Measurements from ENCODE around the gene ITPKC.

Gene ITPKC

DNA sequence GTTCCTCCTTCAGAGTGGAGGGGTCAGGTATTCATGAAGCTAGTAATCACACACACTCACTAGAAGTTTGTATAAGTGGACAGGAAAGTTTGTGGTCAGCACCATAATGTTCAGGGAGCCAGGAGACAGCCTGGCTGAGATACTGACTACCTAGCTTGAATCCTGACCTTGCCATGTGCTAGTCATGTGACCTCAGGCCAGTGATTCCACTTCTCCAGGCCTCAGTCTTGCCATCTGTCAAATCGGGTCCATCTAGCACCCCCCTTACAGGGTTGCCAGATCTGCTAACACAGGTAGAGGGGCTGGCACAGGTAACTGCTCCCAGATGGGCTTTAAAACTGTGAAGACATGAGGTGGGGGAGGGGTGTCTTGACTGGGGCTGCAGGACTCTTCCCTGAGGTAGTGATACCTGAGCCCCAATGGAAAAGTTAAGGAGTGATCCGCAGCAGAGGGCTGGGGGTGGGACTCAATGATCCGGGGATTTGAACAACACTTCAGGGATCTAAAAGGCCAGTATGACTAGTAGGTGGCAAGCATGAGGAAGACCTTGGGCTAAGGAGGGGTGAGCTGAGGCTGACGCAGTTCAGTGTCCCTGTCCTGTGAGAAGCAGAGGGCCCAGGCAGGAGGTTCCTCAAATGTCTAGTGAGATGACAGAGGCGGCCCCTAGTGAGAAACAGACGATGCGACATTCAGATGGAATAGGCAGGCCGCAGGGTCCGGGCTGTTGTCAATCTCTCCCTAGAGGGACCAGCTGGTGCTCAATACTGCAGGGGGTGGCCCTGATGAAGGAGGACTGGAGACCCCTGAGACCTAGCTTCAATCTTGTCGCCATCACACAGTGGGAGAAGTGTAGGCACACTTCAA is 24.8 kb downstream of the ITPKC start:
- Mint-ChIP-seq H3K9me3 (no peaks in the 10 kb centered on the region), H3K27ac (peak overlapping the region; percentile 97), H3K27me3 (ENCODE audit: low read depth, poor library complexity) (peaks cover 6% of the 10 kb centered on the region), H3K36me3 (ENCODE audit: low read depth) (peaks cover 13% of the 10 kb centered on the region), H3K4me3 (no peak overlapping the region), H3K4me1 (peaks cover 18% of the 10 kb centered on the region)
- TF ChIP-seq, protein P1, sequence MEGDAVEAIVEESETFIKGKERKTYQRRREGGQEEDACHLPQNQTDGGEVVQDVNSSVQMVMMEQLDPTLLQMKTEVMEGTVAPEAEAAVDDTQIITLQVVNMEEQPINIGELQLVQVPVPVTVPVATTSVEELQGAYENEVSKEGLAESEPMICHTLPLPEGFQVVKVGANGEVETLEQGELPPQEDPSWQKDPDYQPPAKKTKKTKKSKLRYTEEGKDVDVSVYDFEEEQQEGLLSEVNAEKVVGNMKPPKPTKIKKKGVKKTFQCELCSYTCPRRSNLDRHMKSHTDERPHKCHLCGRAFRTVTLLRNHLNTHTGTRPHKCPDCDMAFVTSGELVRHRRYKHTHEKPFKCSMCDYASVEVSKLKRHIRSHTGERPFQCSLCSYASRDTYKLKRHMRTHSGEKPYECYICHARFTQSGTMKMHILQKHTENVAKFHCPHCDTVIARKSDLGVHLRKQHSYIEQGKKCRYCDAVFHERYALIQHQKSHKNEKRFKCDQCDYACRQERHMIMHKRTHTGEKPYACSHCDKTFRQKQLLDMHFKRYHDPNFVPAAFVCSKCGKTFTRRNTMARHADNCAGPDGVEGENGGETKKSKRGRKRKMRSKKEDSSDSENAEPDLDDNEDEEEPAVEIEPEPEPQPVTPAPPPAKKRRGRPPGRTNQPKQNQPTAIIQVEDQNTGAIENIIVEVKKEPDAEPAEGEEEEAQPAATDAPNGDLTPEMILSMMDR (IDR thresholded peaks at IDR 0.05), result no peak
- no peak for DNase-seq

DNA sequence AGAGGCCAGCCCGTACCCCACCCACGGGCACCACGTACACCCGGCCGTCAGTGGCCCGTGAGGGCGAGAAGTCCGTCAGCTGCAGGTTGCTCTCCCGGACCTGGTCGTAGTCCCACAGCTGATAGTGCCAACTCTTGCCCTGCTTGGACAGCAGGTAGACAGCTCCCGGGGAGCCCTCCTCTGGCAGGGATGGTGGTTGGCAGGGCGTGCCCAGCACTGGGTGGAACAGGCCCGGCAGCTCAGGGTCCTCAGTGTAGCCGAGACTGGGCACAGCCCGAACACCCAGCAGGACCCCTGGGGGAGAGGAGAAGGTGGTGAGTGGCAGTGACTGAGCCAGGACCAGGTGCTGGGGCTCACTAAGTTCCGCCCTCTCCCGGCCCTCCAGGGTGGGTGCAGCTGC is 25.6 kb downstream of the ITPKC start:
- Mint-ChIP-seq H3K27ac (no peak overlapping the region), H3K4me1 (peaks cover 18% of the 10 kb centered on the region), H3K27me3 (ENCODE audit: low read depth, poor library complexity) (peaks cover 6% of the 10 kb centered on the region), H3K4me3 (no peak overlapping the region), H3K9me3 (no peaks in the 10 kb centered on the region), H3K36me3 (ENCODE audit: low read depth) (peaks cover 7% of the 10 kb centered on the region)
- no peak for DNase-seq
- TF ChIP-seq, protein P1 (IDR thresholded peaks at IDR 0.05), result no peak

DNA sequence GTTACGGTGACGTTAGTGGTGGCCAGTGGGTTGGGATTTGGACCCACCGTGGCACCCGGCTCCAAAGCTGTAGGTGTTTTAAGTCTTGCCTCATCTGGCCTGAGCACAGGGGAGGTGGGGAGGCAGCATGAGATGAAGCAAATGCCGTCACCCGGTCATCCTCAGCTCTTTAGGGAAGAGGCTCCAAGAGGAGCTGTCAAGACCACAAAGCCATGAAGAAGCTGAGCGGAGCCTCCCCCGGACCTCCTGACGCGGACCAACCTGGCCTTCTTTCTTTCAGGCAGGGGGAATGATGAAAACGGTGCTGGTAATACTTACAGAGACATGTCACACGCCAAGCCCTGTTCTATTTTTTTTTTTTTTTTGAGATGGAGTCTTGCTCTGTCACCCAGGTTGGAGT is 26.0 kb downstream of the ITPKC start:
- H3K27me3 Mint-ChIP-seq (ENCODE audit: low read depth, poor library complexity), result peaks cover 6% of the 10 kb centered on the region
- H3K4me1 Mint-ChIP-seq, result peaks cover 21% of the 10 kb centered on the region
- no peaks in the 10 kb centered on the region for H3K9me3 Mint-ChIP-seq
- H3K4me3 Mint-ChIP-seq, result no peak overlapping the region
- peaks cover 4% of the 10 kb centered on the region for H3K36me3 Mint-ChIP-seq (ENCODE audit: low read depth)
- TF ChIP-seq, protein P1 (IDR thresholded peaks at IDR 0.05), result no peak
- no peak overlapping the region for H3K27ac Mint-ChIP-seq
- no peak for DNase-seq

DNA sequence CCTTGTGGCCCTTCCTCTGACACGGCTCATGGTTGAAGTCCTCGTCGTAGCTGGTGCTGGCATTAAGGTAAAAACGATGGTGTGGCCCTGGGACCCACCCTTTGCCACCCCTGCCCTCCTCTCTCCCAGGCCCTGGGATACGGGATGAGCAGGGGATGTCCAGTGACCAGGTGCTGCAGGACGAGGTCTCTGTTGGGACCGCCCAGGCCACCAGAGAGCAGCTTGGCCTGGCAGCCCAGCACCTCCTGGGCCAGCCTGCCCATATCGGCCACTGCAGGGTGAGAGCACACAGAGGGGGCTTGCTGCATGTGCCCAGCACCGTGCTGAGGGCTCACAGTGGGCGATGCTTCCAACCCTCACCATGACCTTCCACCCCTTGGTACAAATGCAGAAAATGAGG is 27.0 kb downstream of the ITPKC start:
- Mint-ChIP-seq H3K4me3 (no peak overlapping the region), H3K27me3 (ENCODE audit: low read depth, poor library complexity) (peaks cover 6% of the 10 kb centered on the region), H3K9me3 (no peaks in the 10 kb centered on the region), H3K4me1 (peaks cover 29% of the 10 kb centered on the region), H3K27ac (no peak overlapping the region), H3K36me3 (ENCODE audit: low read depth) (peaks cover 1% of the 10 kb centered on the region)
- TF ChIP-seq, protein P1 (IDR thresholded peaks at IDR 0.05), result no peak
- DNase-seq, result no peak

DNA sequence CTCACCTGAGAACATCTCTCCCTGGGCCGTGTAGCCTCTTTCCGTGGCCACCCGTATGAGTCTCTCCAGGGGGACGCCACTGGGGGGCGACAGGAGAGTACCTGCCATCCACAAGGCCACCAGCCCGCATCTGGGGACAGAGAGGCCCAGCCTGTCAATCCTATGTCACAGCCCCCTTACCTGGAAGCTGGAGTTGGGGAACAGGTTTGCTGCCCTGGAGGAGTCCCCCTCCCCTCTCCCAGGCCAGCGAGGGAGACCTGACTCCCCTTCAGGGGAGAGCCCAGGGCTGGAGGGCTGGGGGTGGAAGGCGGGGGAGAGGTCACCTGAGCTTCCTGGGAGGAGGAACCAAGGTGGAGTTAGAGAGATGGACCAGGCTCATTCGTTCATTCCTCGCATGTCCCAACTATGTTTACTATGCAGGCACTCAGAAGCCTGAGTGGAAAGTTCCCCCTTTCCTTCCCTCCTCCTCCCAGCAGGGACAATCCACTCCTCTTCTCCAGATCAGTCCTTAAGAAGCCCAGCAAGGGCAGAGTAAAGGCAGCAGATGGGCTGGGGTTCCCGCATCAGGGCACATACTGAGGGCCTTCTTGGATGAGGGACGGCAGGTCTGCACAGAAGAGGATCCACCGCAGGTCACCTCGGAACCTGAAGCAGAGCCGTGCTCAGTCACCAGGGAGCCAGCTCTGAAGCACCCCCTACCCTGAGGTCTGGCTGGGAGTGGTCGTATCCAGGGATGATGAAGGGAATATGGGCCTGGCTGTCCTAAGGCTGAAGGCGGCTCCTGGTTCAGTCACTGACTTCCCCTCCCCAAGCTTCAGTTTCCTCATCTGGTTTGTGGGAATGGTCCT is 27.9 kb downstream of the ITPKC start:
- no peaks in the 10 kb centered on the region for H3K9me3 Mint-ChIP-seq
- no peaks in the 10 kb centered on the region for H3K36me3 Mint-ChIP-seq (ENCODE audit: low read depth)
- TF ChIP-seq, protein P1 (IDR thresholded peaks at IDR 0.05), result no peak
- H3K27me3 Mint-ChIP-seq (ENCODE audit: low read depth, poor library complexity), result peaks cover 12% of the 10 kb centered on the region
- no peak overlapping the region for H3K4me3 Mint-ChIP-seq
- H3K4me1 Mint-ChIP-seq, result peaks cover 37% of the 10 kb centered on the region
- DNase-seq, result no peak
- peak overlapping the region; percentile 57 for H3K27ac Mint-ChIP-seq

Data from nephron progenitor cell (in vitro differentiated cells).